GM23338 (cell line): ENCODE measurements around the gene BRME1. TPM values are rescaled to one million over a fixed set of nuclear protein-coding genes. Genes with fewer than 3 reads are reported as not detected.

Experiments
- EZH2 ChIP-seq: fragments of 200-600 bp; sonication (generic); IDR thresholded peaks from one replicate; pipeline ENCODE4 v1.8.0; 2017; ENCODE audit warnings: antibody characterized with exemption, mild to moderate bottlenecking, low read depth; ENCODE audit not compliant: unreplicated experiment
- EZH2phosphoT487 ChIP-seq: fragments of 200-600 bp; sonication (generic); IDR thresholded peaks from one replicate; pipeline ENCODE4 v1.8.1; 2018; ENCODE audit warnings: antibody characterized with exemption; ENCODE audit not compliant: unreplicated experiment
- POLR2AphosphoS5 ChIP-seq: IDR thresholded peaks from 2 replicates; pipeline ENCODE4 v1.6.1; 2016; ENCODE audit warnings: antibody characterized with exemption, low read depth
- STAT1 ChIP-seq: IDR thresholded peaks from one replicate; pipeline ENCODE4 v1.6.1; 2016; ENCODE audit warnings: antibody characterized with exemption; ENCODE audit not compliant: unreplicated experiment
- ZNF331 ChIP-seq: fragments of 250-450 bp; sonication (Bioruptor Pico); IDR thresholded peaks from 2 replicates; pipeline ENCODE4 v1.5.0; 2020; ENCODE audit warnings: low read depth, mild to moderate bottlenecking, moderate library complexity
- polyA plus RNA-seq: library from polyadenylated mRNA; unstranded; fragments of >200 nt; fragmentation: Nextera tagmentation; extraction: Ambion mirVana; gene quantifications from 2 replicates; pipeline ENCODE4 v1.2.1, GENCODE V29; 2016
- total RNA-seq: library from RNA; depleted of rRNA; stranded (reverse); fragments of >200 nt; shearing (Covaris generic); gene quantifications from 2 replicates; pipeline ENCODE4 v1.2.3, GENCODE V29; 2014
- TF ChIP-seq, protein P1 (sequence below): fragments of 250-450 bp; sonication (Bioruptor Pico); IDR thresholded peaks from 2 replicates; pipeline ENCODE4 v1.5.0; 2020; ENCODE audit warnings: mild to moderate bottlenecking, moderate library complexity
- TF ChIP-seq, protein P2 (sequence below), 2 experiments: fragments of 200-600 bp in 1 of 2; sonication (generic) in 1 of 2; conservative IDR thresholded peaks; 2 replicates each; pipeline versions ENCODE4 v1.5.1 to v1.6.1; 2016 to 2017; ENCODE audit warnings: antibody characterized with exemption in 2 of 2, low read depth in 2 of 2, mild to moderate bottlenecking in 2 of 2, moderate library complexity in 1 of 2

The BRME1 gene
- total and polyA plus RNA-seq, 2 experiments from 2014 or later, result 3.9 to 4.0 TPM

DNA sequence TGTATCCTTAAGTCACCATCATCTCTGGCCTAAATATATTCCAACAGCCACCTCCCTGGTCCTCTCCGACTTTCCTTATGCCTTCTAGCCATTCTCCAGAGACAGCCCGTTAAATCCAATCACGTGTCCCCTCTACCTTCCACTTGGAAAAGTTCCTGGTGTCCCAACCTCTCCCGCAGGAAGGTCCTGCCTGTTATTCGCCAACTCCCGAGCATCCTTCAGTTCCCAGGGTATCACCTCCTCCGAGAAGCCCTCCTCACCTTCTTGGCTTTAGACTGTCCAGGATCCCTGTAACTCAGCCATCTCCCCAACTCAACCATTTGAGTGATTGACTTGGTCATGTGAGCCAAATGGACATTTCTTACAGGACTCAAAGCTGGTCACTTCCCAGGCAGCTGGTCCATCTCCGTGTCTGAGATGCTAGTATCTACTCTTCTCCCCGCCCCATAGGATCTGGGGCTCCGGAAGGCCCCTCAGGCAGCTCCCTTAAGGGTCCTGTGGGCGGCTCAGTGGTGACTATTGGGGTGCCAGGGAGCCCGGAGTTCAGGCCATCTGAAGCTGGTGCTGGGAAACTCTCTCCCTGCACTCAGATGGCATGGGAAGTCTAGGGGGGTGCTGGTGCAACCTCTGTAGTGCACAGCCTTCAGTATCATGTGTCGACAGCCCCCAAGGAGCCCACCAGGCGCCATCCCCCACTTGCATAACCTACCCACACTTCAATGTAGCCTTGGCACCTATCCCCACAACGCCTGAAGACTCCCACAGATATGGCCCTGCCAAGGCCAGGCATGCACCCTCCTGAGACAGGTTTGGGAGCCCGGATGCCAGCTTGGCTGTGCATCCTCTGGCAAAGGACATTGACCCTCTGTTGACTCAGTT is 56.9 kb downstream of the BRME1 start (continued):
- TF ChIP-seq, protein P1, sequence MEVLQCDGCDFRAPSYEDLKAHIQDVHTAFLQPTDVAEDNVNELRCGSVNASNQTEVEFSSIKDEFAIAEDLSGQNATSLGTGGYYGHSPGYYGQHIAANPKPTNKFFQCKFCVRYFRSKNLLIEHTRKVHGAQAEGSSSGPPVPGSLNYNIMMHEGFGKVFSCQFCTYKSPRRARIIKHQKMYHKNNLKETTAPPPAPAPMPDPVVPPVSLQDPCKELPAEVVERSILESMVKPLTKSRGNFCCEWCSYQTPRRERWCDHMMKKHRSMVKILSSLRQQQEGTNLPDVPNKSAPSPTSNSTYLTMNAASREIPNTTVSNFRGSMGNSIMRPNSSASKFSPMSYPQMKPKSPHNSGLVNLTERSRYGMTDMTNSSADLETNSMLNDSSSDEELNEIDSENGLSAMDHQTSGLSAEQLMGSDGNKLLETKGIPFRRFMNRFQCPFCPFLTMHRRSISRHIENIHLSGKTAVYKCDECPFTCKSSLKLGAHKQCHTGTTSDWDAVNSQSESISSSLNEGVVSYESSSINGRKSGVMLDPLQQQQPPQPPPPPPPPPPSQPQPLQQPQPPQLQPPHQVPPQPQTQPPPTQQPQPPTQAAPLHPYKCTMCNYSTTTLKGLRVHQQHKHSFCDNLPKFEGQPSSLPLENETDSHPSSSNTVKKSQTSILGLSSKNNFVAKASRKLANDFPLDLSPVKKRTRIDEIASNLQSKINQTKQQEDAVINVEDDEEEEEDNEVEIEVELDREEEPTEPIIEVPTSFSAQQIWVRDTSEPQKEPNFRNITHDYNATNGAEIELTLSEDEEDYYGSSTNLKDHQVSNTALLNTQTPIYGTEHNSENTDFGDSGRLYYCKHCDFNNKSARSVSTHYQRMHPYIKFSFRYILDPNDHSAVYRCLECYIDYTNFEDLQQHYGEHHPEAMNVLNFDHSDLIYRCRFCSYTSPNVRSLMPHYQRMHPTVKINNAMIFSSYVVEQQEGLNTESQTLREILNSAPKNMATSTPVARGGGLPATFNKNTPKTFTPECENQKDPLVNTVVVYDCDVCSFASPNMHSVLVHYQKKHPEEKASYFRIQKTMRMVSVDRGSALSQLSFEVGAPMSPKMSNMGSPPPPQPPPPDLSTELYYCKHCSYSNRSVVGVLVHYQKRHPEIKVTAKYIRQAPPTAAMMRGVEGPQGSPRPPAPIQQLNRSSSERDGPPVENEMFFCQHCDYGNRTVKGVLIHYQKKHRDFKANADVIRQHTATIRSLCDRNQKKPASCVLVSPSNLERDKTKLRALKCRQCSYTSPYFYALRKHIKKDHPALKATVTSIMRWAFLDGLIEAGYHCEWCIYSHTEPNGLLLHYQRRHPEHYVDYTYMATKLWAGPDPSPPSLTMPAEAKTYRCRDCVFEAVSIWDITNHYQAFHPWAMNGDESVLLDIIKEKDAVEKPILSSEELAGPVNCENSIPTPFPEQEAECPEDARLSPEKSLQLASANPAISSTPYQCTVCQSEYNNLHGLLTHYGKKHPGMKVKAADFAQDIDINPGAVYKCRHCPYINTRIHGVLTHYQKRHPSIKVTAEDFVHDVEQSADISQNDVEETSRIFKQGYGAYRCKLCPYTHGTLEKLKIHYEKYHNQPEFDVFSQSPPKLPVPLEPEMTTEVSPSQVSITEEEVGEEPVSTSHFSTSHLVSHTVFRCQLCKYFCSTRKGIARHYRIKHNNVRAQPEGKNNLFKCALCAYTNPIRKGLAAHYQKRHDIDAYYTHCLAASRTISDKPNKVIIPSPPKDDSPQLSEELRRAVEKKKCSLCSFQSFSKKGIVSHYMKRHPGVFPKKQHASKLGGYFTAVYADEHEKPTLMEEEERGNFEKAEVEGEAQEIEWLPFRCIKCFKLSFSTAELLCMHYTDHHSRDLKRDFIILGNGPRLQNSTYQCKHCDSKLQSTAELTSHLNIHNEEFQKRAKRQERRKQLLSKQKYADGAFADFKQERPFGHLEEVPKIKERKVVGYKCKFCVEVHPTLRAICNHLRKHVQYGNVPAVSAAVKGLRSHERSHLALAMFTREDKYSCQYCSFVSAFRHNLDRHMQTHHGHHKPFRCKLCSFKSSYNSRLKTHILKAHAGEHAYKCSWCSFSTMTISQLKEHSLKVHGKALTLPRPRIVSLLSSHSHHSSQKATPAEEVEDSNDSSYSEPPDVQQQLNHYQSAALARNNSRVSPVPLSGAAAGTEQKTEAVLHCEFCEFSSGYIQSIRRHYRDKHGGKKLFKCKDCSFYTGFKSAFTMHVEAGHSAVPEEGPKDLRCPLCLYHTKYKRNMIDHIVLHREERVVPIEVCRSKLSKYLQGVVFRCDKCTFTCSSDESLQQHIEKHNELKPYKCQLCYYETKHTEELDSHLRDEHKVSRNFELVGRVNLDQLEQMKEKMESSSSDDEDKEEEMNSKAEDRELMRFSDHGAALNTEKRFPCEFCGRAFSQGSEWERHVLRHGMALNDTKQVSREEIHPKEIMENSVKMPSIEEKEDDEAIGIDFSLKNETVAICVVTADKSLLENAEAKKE (CRISPR knock-in tag), result no peak
- no peak for TF ChIP-seq ZNF331 (CRISPR knock-in tag)
- no peak for TF ChIP-seq STAT1
- TF ChIP-seq, protein P2, sequence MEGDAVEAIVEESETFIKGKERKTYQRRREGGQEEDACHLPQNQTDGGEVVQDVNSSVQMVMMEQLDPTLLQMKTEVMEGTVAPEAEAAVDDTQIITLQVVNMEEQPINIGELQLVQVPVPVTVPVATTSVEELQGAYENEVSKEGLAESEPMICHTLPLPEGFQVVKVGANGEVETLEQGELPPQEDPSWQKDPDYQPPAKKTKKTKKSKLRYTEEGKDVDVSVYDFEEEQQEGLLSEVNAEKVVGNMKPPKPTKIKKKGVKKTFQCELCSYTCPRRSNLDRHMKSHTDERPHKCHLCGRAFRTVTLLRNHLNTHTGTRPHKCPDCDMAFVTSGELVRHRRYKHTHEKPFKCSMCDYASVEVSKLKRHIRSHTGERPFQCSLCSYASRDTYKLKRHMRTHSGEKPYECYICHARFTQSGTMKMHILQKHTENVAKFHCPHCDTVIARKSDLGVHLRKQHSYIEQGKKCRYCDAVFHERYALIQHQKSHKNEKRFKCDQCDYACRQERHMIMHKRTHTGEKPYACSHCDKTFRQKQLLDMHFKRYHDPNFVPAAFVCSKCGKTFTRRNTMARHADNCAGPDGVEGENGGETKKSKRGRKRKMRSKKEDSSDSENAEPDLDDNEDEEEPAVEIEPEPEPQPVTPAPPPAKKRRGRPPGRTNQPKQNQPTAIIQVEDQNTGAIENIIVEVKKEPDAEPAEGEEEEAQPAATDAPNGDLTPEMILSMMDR (conservative IDR thresholded peaks at IDR 0.05; ENCODE audit: low read depth in 2 of 2), result no peak
- no peak for TF ChIP-seq EZH2phosphoT487
- no peak for TF ChIP-seq EZH2
- no peak for TF ChIP-seq POLR2AphosphoS5
